ENCODE results near the gene MPV17L.
"Not testable (repeated sequence)": the region's sequence is repeated elsewhere in the genome, so short reads cannot be mapped to it uniquely, and the experiment has no call there.

The MPV17L gene

DNA sequence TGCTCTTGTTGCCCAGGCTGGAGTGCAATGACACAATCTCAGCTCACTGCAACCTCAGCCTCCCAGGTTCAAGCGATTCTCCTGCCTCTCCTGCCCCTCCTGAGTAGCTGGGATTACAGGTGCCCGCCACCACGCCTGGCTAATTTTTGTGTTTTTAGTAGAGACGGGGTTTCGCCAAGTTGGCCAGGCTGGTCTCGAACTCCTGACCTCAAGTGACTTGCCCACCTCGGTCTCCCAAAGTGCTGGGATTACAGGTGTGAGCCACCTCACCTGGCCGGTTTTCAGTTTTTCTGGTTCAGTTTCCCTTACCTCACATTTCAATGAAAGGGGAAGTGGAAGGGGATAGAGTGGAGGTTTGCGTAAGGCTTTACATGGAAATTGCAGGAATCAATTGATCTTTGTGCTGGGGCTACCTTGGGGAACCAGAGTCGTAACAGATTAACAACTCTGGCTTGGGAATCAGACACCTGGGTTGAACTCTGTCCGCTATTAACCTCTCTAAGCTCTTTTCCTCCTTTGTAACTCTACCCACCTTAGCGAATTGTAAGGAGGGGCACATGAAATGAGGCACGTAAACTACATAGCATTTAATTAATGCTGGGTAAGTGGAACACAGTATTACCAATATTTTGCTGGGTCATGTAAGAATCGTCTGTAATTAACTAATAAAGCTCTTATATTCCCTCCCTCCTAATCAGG, 3.2 kb downstream of the MPV17L start:
- TF ChIP-seq, protein P1, sequence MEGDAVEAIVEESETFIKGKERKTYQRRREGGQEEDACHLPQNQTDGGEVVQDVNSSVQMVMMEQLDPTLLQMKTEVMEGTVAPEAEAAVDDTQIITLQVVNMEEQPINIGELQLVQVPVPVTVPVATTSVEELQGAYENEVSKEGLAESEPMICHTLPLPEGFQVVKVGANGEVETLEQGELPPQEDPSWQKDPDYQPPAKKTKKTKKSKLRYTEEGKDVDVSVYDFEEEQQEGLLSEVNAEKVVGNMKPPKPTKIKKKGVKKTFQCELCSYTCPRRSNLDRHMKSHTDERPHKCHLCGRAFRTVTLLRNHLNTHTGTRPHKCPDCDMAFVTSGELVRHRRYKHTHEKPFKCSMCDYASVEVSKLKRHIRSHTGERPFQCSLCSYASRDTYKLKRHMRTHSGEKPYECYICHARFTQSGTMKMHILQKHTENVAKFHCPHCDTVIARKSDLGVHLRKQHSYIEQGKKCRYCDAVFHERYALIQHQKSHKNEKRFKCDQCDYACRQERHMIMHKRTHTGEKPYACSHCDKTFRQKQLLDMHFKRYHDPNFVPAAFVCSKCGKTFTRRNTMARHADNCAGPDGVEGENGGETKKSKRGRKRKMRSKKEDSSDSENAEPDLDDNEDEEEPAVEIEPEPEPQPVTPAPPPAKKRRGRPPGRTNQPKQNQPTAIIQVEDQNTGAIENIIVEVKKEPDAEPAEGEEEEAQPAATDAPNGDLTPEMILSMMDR (IDR thresholded peaks at IDR 0.05; ENCODE audit: control extremely low read depth, extremely low read depth, low read depth, missing control alignments): no peak
- DNase-seq (ENCODE audit: extremely low spot score): no peak
- ChIA-PET POLR2A (no interaction called here), CTCF (no interaction called here)

DNA sequence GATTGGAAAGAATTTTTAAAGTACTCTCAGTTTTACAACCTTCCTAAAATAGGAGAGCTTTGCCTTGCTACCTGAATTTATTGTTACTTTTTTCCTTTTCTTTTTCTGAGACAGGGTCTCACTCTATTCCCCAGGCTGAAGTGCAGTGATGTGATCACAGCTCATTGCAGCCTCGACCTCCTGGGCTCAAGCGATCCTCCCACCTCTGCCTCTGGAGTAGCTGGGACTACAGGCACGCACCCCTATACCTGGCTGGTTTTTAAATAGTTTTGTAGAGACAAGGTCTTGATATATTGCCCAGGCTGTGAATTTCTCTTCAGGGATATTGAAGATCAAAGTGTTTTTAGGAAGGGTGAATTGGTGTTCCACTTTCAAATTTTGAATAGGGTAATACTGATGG, 3.8 kb downstream of the MPV17L start:
- DNase-seq (ENCODE audit: extremely low spot score): no peak
- TF ChIP-seq, protein P1 (IDR thresholded peaks at IDR 0.05; ENCODE audit: control extremely low read depth, extremely low read depth, low read depth, missing control alignments): no peak
- CTCF ChIA-PET: no interaction called here
- POLR2A ChIA-PET: no interaction called here

DNA sequence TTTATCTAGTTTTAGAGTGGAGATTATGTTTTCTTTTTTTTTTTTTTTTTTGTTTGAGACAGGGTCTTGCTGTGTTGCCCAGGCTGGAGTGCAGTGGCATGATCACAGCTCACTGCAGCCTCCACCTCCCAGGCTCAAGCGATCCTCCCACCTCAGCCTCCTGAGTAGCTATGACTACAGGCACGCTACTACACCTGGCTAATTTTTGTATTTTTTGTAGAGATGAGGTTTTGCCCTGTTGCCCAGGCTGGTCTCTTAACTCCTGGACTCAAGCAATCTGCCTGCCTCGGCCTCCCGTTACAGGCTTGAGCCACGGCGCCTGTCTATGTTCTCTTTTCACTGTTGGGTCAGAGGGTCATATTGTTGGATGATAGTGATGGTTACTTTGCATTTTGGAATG, 4.8 kb downstream of the MPV17L start:
- CTCF ChIA-PET; DNase-seq (ENCODE audit: extremely low spot score): not testable (repeated sequence)

DNA sequence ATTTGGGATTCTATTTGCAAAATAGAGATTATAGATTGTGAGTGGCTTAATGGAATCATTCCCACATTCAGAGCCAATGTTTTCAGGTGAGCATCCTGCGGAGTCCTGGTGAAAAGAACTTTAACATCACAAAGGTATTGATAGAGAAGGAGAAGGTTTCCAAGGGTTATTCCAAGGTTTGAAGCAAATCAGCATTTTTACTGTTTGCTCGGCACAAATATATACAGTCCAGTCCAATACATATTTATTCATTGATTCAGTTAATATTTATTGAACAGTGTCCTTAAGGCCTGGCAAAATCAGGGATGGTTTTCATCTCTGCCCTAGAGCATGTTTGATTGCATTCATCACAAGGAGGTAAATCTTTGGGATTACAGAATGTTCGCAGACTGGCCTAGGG, 6.4 kb downstream of the MPV17L start:
- no peak for DNase-seq (ENCODE audit: extremely low spot score)
- ChIA-PET POLR2A (no interaction called here), CTCF (no interaction called here)
- TF ChIP-seq, protein P1 (IDR thresholded peaks at IDR 0.05; ENCODE audit: control extremely low read depth, extremely low read depth, low read depth, missing control alignments): no peak

More for the DNA sequence above, 4.8 kb downstream of the MPV17L start:
- POLR2A ChIA-PET: not testable (repeated sequence)

DNA sequence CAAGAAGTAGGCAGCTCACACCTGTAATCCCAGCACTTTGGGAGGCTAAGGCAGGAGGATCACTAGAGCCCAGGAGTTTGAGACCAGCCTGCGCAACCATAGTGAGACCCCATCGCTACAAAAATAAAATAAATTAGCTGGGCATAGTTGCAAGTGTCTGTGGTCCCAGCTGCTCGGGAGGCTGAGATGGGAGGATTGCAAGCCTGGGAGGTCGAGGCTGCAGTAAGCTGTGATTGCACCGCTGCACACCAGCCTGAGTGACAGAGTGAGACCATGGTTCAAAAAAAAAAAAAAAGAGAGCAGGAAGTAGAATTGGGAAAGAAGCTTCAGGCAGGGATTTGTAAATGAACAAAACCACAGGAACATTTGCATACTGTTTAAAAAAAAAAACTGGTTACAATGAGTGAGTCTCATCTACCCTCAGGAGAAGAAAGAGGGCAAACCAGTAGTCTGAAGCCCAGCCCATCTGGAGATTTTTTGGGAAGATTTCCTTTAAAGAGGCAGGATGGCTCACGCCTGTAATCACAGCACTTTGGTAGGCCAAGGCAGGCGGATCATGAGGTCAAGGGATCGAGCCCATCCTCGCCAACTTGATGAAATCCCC, 7.9 kb downstream of the MPV17L start:
- CTCF ChIA-PET: no interaction called here
- TF ChIP-seq, protein P1 (IDR thresholded peaks at IDR 0.05; ENCODE audit: control extremely low read depth, extremely low read depth, low read depth, missing control alignments): no peak
- DNase-seq (ENCODE audit: extremely low spot score): no peak
- POLR2A ChIA-PET: no interaction called here

DNA sequence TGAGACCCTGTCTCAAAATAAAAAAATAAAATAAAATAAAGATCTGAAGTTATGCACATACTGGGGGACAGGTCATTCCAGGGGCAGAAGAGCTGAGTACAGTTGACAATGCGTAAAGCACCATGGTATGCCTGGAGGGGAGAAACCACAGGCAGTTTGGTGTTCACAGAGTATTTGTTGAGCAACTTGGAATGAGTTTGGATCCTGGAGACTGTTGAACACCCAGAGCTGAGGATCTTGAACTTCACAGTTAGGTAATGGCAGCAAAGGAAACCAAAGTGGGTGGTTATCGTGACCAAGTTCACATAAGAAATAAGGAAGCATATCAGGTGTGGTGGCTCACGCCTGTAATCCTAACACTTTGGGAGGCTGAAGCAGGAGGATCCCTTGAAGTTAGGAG, 8.5 kb downstream of the MPV17L start:
- POLR2A ChIA-PET; CTCF ChIA-PET; DNase-seq (ENCODE audit: extremely low spot score): not testable (repeated sequence)

DNA sequence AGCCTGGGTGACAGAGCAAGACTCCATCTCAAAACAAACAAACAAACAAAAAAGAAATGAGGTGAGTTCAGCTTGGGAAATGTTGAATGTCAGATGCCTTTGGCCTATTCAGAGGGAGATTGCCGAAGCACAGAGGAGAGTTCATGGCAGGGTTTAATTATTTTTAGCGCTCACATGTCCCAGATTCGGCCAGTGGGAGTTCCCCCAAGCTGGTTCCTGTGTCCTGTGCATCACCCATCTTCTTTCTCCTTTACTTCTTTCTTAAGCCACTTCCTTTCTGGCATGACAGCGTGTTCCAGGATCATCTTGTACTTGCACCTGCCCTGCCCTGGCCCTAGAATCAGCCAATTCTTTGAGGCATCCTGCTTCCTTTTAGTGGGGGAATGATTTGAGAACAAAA, 9.2 kb downstream of the MPV17L start:
- DNase-seq (ENCODE audit: extremely low spot score): no peak
- ChIA-PET CTCF (no interaction called here), POLR2A (no interaction called here)
- TF ChIP-seq, protein P1 (IDR thresholded peaks at IDR 0.05; ENCODE audit: control extremely low read depth, extremely low read depth, low read depth, missing control alignments): no peak

DNA sequence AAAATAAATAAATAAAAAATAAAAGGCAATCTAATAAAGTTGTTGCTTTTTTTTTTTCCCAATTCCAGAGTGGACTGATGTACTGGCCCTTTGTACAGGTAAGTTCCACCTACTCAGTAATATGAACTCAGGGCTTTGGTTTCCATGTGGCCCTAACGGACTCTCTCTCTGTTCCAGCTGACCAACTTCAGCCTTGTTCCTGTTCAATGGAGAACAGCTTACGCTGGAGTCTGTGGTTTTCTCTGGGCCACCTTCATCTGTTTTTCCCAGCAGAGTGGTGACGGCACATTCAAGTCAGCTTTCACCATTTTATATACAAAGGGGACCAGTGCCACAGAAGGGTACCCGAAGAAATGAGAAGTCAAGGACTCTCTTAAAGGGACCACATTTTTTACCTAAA, 12.2 kb downstream of the MPV17L start:
- POLR2A ChIA-PET; CTCF ChIA-PET; DNase-seq (ENCODE audit: extremely low spot score): not testable (repeated sequence)

DNA sequence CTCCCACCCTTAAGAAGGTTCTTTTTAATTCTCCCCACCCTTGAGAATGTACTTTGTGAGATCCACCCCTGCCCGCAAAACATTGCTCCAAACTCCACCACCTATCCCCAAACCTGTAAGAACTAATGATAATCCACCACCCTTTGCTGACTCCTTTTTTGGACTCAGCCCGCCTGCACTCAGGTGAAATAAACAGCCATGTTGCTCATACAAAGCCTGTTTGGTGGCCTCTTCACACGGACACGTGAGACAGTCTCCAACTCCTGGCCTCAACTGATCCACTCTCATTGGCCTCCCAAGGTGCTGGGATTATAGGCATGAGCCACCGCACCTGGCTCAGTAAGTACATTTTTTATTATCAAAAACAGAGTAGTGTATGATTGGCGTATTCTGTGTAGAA, 13.9 kb downstream of the MPV17L start:
- POLR2A ChIA-PET, CTCF ChIA-PET: not testable (repeated sequence)

More for the DNA sequence above, 13.9 kb downstream of the MPV17L start:
- not testable (repeated sequence) for DNase-seq (ENCODE audit: extremely low spot score)
